Progenitor cell of endocrine pancreas (in vitro differentiated cells): ENCODE results near the gene XPOT. TPM values are rescaled to one million over a fixed set of nuclear protein-coding genes. Genes with fewer than 3 reads are reported as not detected.

ENCODE experiments used
- DNase-seq: peaks from one replicate; pipeline ENCODE4 v3.0.0; 2021; ENCODE audit warnings: low spot score; ENCODE audit not compliant: unreplicated experiment
- H3K27ac Mint-ChIP-seq: 2 replicates; pipeline ENCODE4 v1.8.0; 2021; ENCODE audit warnings: mild to moderate bottlenecking, moderate library complexity, mixed read lengths
- H3K27me3 Mint-ChIP-seq: 2 replicates; pipeline ENCODE4 v1.8.0; 2021; ENCODE audit warnings: mixed read lengths
- H3K36me3 Mint-ChIP-seq: 2 replicates; pipeline ENCODE4 v1.8.0; 2022; ENCODE audit warnings: mixed read lengths; ENCODE audit not compliant: insufficient read depth
- H3K4me1 Mint-ChIP-seq: 2 replicates; pipeline ENCODE4 v1.8.0; 2021; ENCODE audit warnings: low read depth, mixed read lengths
- H3K4me3 Mint-ChIP-seq: 2 replicates; pipeline ENCODE4 v1.8.0; 2021; ENCODE audit warnings: low read depth, mild to moderate bottlenecking, moderate library complexity, mixed read lengths
- H3K9me3 Mint-ChIP-seq: 2 replicates; pipeline ENCODE4 v1.8.0; 2021; ENCODE audit warnings: low read depth, mixed read lengths
- CTCF ChIP-seq: fragments of 200-600 bp; sonication (generic); IDR thresholded peaks from one replicate; pipeline ENCODE4 v1.5.0; 2021; ENCODE audit warnings: antibody characterized with exemption, mild to moderate bottlenecking; ENCODE audit not compliant: unreplicated experiment
- total RNA-seq: library from RNA; stranded (reverse); gene quantifications from 2 replicates; pipeline ENCODE4 v1.2.1, GENCODE V29; 2021

XPOT gene
- total RNA-seq, 1 donor from 2014 or later = 65.4 TPM

GRCh38 chr12:64385019-64385418 lies 19.2 kb upstream of the XPOT start:
- DNase-seq = no peak
- Mint-ChIP-seq H3K27me3 (no peaks in the 10 kb centered on the region), H3K9me3 (peaks cover 15% of the 10 kb centered on the region), H3K4me1 (peaks cover 2% of the 10 kb centered on the region), H3K27ac (no peak overlapping the region), H3K4me3 (no peak overlapping the region), H3K36me3 (no peaks in the 10 kb centered on the region)
- no peak for TF ChIP-seq CTCF

GRCh38 chr12:64385468-64385867 lies 18.7 kb upstream of the XPOT start:
- no peaks in the 10 kb centered on the region for H3K36me3 Mint-ChIP-seq
- no peak overlapping the region for H3K27ac Mint-ChIP-seq
- no peak overlapping the region for H3K4me3 Mint-ChIP-seq
- no peak for TF ChIP-seq CTCF
- H3K9me3 Mint-ChIP-seq = peaks cover 10% of the 10 kb centered on the region
- H3K27me3 Mint-ChIP-seq = no peaks in the 10 kb centered on the region
- DNase-seq = no peak
- H3K4me1 Mint-ChIP-seq = peaks cover 2% of the 10 kb centered on the region

GRCh38 chr12:64387197-64387816 lies 16.9 kb upstream of the XPOT start:
- no peak for TF ChIP-seq CTCF
- Mint-ChIP-seq H3K27me3 (no peaks in the 10 kb centered on the region), H3K4me3 (no peak overlapping the region), H3K9me3 (no peaks in the 10 kb centered on the region), H3K4me1 (peaks cover 2% of the 10 kb centered on the region), H3K36me3 (no peaks in the 10 kb centered on the region), H3K27ac (no peak overlapping the region)
- no peak for DNase-seq

GRCh38 chr12:64389154-64389553 lies 15.0 kb upstream of the XPOT start:
- no peak for TF ChIP-seq CTCF
- H3K27me3 Mint-ChIP-seq = no peaks in the 10 kb centered on the region
- no peak overlapping the region for H3K27ac Mint-ChIP-seq
- no peaks in the 10 kb centered on the region for H3K36me3 Mint-ChIP-seq
- H3K4me3 Mint-ChIP-seq = no peak overlapping the region
- no peaks in the 10 kb centered on the region for H3K9me3 Mint-ChIP-seq
- H3K4me1 Mint-ChIP-seq = peaks cover 2% of the 10 kb centered on the region
- no peak for DNase-seq

- peak within 1 kb of the TSS; percentile 48 for H3K4me3 Mint-ChIP-seq
- H3K9me3 Mint-ChIP-seq = no peaks in the 10 kb centered on the region
These were observed 13.8 kb upstream of the XPOT start, which contains the start of gene C12orf56 for GRCh38 chr12:64390275-64390851. C12orf56 (minus strand) TSS chr12:64390758; CDS start chr12:64390565, 193 bp downstream.

More at GRCh38 chr12:64390275-64390851, 13.8 kb upstream of the XPOT start, which contains the start of gene C12orf56:
- Mint-ChIP-seq H3K36me3 (no peaks in the 10 kb centered on the region), H3K27me3 (no peaks in the 10 kb centered on the region), H3K4me1 (peaks cover 2% of the 10 kb centered on the region), H3K27ac (peak within 1 kb of the TSS; percentile 20)
- TF ChIP-seq CTCF = no peak
- DNase-seq = no peak
